Liver (tissue), 9 donors: Measurements from ENCODE around the gene LRPPRC. TPM values are rescaled to one million over a fixed set of nuclear protein-coding genes. Genes with fewer than 3 reads are reported as not detected.

ENCODE experiments used
- DNase-seq: peaks from one replicate; pipeline ENCODE4 v3.0.0-alpha.2; 2017; ENCODE audit warnings: low spot score
- H3K27ac ChIP-seq, 2 donors: one replicate each; pipeline ENCODE4 v1.7.0; 2013; ENCODE audit warnings: inconsistent platforms in 2 of 2, low read length in 2 of 2, control low read depth in 1 of 2, low read depth in 1 of 2, mild to moderate bottlenecking in 1 of 2
- H3K27me3 ChIP-seq, 4 donors: one replicate each; pipeline versions ENCODE4 v1.6.1 to v1.7.0; 2013; ENCODE audit warnings: low read length in 3 of 4, inconsistent platforms in 1 of 4, mild to moderate bottlenecking in 1 of 4, moderate library complexity in 1 of 4; ENCODE audit not compliant: control insufficient read depth in 4 of 4, insufficient read depth in 4 of 4
- H3K36me3 ChIP-seq, 4 donors: one replicate each; pipeline versions ENCODE4 v1.6.1 to v1.7.0; 2013; ENCODE audit warnings: low read length in 3 of 4, mild to moderate bottlenecking in 3 of 4, low read depth in 1 of 4, moderate library complexity in 1 of 4; ENCODE audit not compliant: control insufficient read depth in 4 of 4, insufficient read depth in 3 of 4
- H3K4me1 ChIP-seq, 4 donors: one replicate each; pipeline versions ENCODE4 v1.6.1 to v1.7.0; 2013; ENCODE audit warnings: low read length in 3 of 4, mild to moderate bottlenecking in 3 of 4, moderate library complexity in 1 of 4; ENCODE audit not compliant: control insufficient read depth in 4 of 4, insufficient read depth in 4 of 4
- H3K4me3 ChIP-seq, 3 donors: one replicate each; pipeline versions ENCODE4 v1.6.1 to v1.7.0; 2013; ENCODE audit warnings: low read length in 3 of 3, control low read depth in 1 of 3, low read depth in 1 of 3, mild to moderate bottlenecking in 1 of 3
- H3K9ac ChIP-seq, 2 donors: one replicate each; pipeline ENCODE4 v1.7.0; 2013; ENCODE audit warnings: low read length in 2 of 2, mild to moderate bottlenecking in 2 of 2, moderate library complexity in 2 of 2, control low read depth in 1 of 2, low read depth in 1 of 2
- H3K9me3 ChIP-seq, 4 donors: one replicate each; pipeline versions ENCODE4 v1.6.1 to v1.7.0; 2013; ENCODE audit warnings: low read length in 3 of 4; ENCODE audit not compliant: control insufficient read depth in 4 of 4
- EGR1 ChIP-seq, 2 donors: IDR thresholded peaks; 2 replicates each; pipeline ENCODE4 v1.6.1; 2016 to 2018; ENCODE audit warnings: antibody characterized with exemption in 2 of 2, low read depth in 2 of 2
- FOXA2 ChIP-seq: IDR thresholded peaks from 2 replicates; pipeline ENCODE4 v1.6.1; 2016; ENCODE audit warnings: antibody characterized with exemption
- GABPA ChIP-seq, 2 donors: IDR thresholded peaks in 1 of 2; conservative IDR thresholded peaks in 1 of 2; 2 replicates each; pipeline ENCODE4 v1.6.1; 2016; ENCODE audit warnings: antibody characterized with exemption in 2 of 2, mild to moderate bottlenecking in 1 of 2, moderate library complexity in 1 of 2
- HNF4A ChIP-seq, 2 donors: conservative IDR thresholded peaks; 2 replicates each; pipeline ENCODE4 v1.6.1; 2016; ENCODE audit warnings: antibody characterized with exemption in 2 of 2, mild to moderate bottlenecking in 2 of 2
- HNF4G ChIP-seq: IDR thresholded peaks from 2 replicates; pipeline ENCODE4 v1.6.1; 2016; ENCODE audit warnings: antibody characterized with exemption
- JUND ChIP-seq, 2 donors: IDR thresholded peaks; 2 replicates each; pipeline ENCODE4 v1.6.1; 2016; ENCODE audit warnings: antibody characterized with exemption in 2 of 2
- NR2F2 ChIP-seq: IDR thresholded peaks from 2 replicates; pipeline ENCODE4 v1.6.1; 2016; ENCODE audit warnings: antibody characterized with exemption
- RAD21 ChIP-seq, 2 donors: IDR thresholded peaks; 2 replicates each; pipeline ENCODE4 v1.6.1; 2016; ENCODE audit warnings: antibody characterized with exemption in 2 of 2, mild to moderate bottlenecking in 2 of 2
- RXRA ChIP-seq, 2 donors: IDR thresholded peaks; 2 replicates each; pipeline ENCODE4 v1.6.1; 2017 to 2018; ENCODE audit warnings: antibody characterized with exemption in 2 of 2, mild to moderate bottlenecking in 1 of 2
- SP1 ChIP-seq: IDR thresholded peaks from 2 replicates; pipeline ENCODE4 v1.6.1; 2018; ENCODE audit warnings: antibody characterized with exemption, mild to moderate bottlenecking
- TAF1 ChIP-seq: conservative IDR thresholded peaks from 2 replicates; pipeline ENCODE4 v1.6.1; 2016; ENCODE audit warnings: antibody characterized with exemption, mild to moderate bottlenecking
- WGBS: extraction: QIAGEN DNeasy Blood & Tissue Kit; methylation state at CpG from one replicate; pipeline ENCODE4 v1.1.7; 2013; 5-methylcytosine and 5-hydroxymethylcytosine counted together
- polyA plus RNA-seq, 2 donors: library from polyadenylated mRNA; stranded (reverse) in 1 of 2; unstranded in 1 of 2; fragments of 200-250 nt in 1 of 2; fragments of >200 nt in 1 of 2; fragmentation: Nextera tagmentation in 1 of 2; extraction: Ambion mirVana in 1 of 2; gene quantifications; one replicate each; pipeline versions ENCODE4 v1.2.1 to v1.2.3, GENCODE V29; 2013 to 2015
- total RNA-seq, 2 donors: library from RNA; depleted of rRNA; stranded (reverse); fragments of >200 nt; gene quantifications; one replicate each; pipeline ENCODE4 v1.2.3, GENCODE V29; 2014
- TF ChIP-seq, protein P1 (sequence below): IDR thresholded peaks from 2 replicates; pipeline ENCODE4 v1.6.1; 2016; ENCODE audit warnings: antibody characterized with exemption
- TF ChIP-seq, protein P2 (sequence below): fragments of 150-350 bp; IDR thresholded peaks from 2 replicates; pipeline ENCODE4 v1.5.1; 2017; ENCODE audit warnings: improper control_type of control experiment, low read depth, low read length; ENCODE audit not compliant: missing input control
- TF ChIP-seq, protein P3 (sequence below): IDR thresholded peaks from 2 replicates; pipeline ENCODE4 v1.6.1; 2016; ENCODE audit warnings: antibody characterized with exemption
- TF ChIP-seq, protein P4 (sequence below): IDR thresholded peaks from 2 replicates; pipeline ENCODE4 v1.6.1; 2016; ENCODE audit warnings: antibody characterized with exemption
- TF ChIP-seq, protein P5 (sequence below): IDR thresholded peaks from 2 replicates; pipeline ENCODE4 v1.6.1; 2016; ENCODE audit warnings: antibody characterized with exemption, mild to moderate bottlenecking
- donor health status: healthy.
- donor health status: healthy.
- donor health status: healthy.
- donor health status: healthy.
- donor health status: healthy.

Gene LRPPRC
- total and polyA plus RNA-seq, 4 donors, result 24.5 to 62.3 (median 34.4) TPM

DNA sequence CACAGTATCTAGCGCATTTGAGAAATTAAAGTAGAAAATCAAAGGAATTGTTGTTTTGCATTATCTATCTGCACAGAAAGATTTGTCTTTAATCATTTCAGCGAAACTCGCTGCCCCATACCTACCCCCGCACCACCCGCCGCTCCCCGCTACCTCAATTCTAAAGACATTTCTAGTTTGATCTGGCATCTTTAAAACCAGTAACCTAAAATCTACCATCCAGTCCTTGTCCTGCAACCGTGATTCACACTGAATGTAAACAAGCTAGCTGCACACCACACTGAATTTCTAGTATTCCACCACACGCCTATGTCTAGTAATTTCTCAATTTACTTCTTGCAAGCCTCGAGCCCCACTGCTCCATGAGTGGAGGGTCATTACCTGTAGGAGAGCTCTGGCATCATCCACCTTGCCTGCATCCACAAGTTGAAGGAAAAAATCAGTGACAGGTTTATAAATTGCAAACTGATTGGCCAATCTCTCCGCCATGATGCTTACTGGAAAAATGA, 96.9 kb downstream of the LRPPRC start:
- TF ChIP-seq RXRA (IDR thresholded peaks at IDR 0.05), result peak in 1 of 2 donors; percentile 0
- no peak for TF ChIP-seq NR2F2
- Histone ChIP-seq H3K4me1 (peaks cover 2 to 19% (median 10%) of the 10 kb centered on the region in 4 donors), H3K36me3 (peaks cover 4 to 19% (median 10%) of the 10 kb centered on the region in 4 donors), H3K4me3 (no peak overlapping the region), H3K27ac (peak overlapping the region in 1 of 2 donors; percentile 44), H3K27me3 (no peaks in the 10 kb centered on the region), H3K9ac (no peak overlapping the region), H3K9me3 (no peaks in the 10 kb centered on the region)
- no peak for DNase-seq
- WGBS, result 85% methylated on average over 11 of the region's 11 CpGs

DNA sequence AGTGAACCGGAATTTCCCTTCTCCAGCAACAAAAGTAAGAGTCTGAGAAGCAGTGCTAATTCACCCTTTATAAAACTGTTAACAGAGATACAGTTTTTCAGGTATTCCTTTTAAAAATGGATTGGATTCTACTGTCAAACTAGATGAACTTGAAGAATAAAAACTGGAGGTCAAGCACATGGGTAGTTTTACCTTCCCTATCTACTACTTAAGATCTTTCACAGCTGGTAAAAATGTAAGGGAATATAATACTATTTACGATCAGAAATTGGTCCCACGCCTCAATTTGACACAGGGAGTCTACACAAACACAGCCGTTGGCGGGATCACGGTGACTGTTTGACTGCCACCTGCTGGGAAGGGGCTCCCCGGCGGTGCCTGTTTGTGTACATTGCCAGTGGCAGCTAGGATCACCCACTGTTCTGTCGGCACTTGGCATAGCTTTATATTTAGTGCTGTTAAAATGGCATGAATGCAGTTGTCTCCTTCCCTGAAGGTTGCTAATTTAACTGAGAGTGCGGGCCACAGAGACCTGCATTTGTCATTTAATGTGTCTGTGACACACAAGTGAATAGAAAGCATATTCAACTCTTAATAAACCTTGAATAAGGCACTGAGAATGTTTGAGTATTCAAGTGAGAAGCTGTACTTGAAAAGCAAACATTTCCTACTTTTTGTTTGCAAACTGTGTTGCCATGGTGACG, 97.5 kb downstream of the LRPPRC start:
- H3K27ac ChIP-seq, result peak overlapping the region; percentile 1 to 44
- DNase-seq, result no peak
- H3K36me3 ChIP-seq, result peaks cover 6 to 22% (median 13%) of the 10 kb centered on the region in 4 donors
- H3K4me1 ChIP-seq, result peaks cover 2 to 19% (median 10%) of the 10 kb centered on the region in 4 donors
- peak overlapping the region in 1 of 2 donors; percentile 1 for H3K9ac ChIP-seq
- H3K9me3 ChIP-seq, result no peaks in the 10 kb centered on the region
- 34% methylated on average over 11 of the region's 11 CpGs for WGBS
- H3K4me3 ChIP-seq, result no peak overlapping the region
- no peaks in the 10 kb centered on the region for H3K27me3 ChIP-seq
- TF ChIP-seq JUND (IDR thresholded peaks at IDR 0.05) (no peak), FOXA2 (peak; percentile 38), RXRA (IDR thresholded peaks at IDR 0.05) (peak in 1 of 2 donors; percentile 10), RAD21 (IDR thresholded peaks at IDR 0.05) (peak; percentile 63 to 68)
- TF ChIP-seq, protein P1, sequence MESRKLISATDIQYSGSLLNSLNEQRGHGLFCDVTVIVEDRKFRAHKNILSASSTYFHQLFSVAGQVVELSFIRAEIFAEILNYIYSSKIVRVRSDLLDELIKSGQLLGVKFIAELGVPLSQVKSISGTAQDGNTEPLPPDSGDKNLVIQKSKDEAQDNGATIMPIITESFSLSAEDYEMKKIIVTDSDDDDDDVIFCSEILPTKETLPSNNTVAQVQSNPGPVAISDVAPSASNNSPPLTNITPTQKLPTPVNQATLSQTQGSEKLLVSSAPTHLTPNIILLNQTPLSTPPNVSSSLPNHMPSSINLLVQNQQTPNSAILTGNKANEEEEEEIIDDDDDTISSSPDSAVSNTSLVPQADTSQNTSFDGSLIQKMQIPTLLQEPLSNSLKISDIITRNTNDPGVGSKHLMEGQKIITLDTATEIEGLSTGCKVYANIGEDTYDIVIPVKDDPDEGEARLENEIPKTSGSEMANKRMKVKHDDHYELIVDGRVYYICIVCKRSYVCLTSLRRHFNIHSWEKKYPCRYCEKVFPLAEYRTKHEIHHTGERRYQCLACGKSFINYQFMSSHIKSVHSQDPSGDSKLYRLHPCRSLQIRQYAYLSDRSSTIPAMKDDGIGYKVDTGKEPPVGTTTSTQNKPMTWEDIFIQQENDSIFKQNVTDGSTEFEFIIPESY, result no peak
- TF ChIP-seq, protein P2, sequence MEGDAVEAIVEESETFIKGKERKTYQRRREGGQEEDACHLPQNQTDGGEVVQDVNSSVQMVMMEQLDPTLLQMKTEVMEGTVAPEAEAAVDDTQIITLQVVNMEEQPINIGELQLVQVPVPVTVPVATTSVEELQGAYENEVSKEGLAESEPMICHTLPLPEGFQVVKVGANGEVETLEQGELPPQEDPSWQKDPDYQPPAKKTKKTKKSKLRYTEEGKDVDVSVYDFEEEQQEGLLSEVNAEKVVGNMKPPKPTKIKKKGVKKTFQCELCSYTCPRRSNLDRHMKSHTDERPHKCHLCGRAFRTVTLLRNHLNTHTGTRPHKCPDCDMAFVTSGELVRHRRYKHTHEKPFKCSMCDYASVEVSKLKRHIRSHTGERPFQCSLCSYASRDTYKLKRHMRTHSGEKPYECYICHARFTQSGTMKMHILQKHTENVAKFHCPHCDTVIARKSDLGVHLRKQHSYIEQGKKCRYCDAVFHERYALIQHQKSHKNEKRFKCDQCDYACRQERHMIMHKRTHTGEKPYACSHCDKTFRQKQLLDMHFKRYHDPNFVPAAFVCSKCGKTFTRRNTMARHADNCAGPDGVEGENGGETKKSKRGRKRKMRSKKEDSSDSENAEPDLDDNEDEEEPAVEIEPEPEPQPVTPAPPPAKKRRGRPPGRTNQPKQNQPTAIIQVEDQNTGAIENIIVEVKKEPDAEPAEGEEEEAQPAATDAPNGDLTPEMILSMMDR, result peak; percentile 41

DNA sequence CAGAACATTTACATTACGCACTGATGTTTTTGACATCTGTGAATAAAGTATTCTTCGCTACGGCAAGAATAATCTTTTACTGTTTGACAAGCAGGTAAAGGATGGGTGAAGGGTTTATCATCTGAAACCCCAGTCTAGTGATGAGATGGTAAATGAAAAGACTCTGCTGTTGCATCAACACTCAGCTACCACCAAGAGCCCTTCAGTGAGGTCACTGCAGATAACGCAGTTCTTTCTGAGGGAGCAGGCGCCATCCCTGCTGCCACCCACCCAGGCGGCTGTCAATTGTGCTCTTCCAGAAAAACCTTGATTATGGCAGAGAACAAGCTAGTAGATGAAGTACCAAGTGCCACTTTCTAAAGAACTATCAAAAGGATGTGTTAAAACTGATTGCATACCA, 98.3 kb downstream of the LRPPRC start:
- no peak for DNase-seq
- no peaks in the 10 kb centered on the region for H3K27me3 ChIP-seq
- no peak overlapping the region for H3K4me3 ChIP-seq
- 97% methylated on average over 6 of the region's 6 CpGs for WGBS
- H3K9me3 ChIP-seq, result no peaks in the 10 kb centered on the region
- H3K9ac ChIP-seq, result no peak overlapping the region
- H3K36me3 ChIP-seq, result peaks cover 8 to 30% (median 18%) of the 10 kb centered on the region in 4 donors
- peaks cover 2 to 19% (median 10%) of the 10 kb centered on the region in 4 donors for H3K4me1 ChIP-seq
- no peak overlapping the region for H3K27ac ChIP-seq
- TF ChIP-seq, protein P3, sequence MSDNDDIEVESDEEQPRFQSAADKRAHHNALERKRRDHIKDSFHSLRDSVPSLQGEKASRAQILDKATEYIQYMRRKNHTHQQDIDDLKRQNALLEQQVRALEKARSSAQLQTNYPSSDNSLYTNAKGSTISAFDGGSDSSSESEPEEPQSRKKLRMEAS, result no peak
- TF ChIP-seq EGR1 (IDR thresholded peaks at IDR 0.05; ENCODE audit: low read depth in 2 of 2), result no peak
- no peak for TF ChIP-seq NR2F2
- no peak for TF ChIP-seq HNF4G
- TF ChIP-seq, protein P4, sequence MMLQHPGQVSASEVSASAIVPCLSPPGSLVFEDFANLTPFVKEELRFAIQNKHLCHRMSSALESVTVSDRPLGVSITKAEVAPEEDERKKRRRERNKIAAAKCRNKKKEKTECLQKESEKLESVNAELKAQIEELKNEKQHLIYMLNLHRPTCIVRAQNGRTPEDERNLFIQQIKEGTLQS, result no peak
- TF ChIP-seq FOXA2, result no peak
- no peak for TF ChIP-seq SP1
- TF ChIP-seq TAF1, result no peak
- TF ChIP-seq, protein P2, result no peak
- TF ChIP-seq, protein P5, sequence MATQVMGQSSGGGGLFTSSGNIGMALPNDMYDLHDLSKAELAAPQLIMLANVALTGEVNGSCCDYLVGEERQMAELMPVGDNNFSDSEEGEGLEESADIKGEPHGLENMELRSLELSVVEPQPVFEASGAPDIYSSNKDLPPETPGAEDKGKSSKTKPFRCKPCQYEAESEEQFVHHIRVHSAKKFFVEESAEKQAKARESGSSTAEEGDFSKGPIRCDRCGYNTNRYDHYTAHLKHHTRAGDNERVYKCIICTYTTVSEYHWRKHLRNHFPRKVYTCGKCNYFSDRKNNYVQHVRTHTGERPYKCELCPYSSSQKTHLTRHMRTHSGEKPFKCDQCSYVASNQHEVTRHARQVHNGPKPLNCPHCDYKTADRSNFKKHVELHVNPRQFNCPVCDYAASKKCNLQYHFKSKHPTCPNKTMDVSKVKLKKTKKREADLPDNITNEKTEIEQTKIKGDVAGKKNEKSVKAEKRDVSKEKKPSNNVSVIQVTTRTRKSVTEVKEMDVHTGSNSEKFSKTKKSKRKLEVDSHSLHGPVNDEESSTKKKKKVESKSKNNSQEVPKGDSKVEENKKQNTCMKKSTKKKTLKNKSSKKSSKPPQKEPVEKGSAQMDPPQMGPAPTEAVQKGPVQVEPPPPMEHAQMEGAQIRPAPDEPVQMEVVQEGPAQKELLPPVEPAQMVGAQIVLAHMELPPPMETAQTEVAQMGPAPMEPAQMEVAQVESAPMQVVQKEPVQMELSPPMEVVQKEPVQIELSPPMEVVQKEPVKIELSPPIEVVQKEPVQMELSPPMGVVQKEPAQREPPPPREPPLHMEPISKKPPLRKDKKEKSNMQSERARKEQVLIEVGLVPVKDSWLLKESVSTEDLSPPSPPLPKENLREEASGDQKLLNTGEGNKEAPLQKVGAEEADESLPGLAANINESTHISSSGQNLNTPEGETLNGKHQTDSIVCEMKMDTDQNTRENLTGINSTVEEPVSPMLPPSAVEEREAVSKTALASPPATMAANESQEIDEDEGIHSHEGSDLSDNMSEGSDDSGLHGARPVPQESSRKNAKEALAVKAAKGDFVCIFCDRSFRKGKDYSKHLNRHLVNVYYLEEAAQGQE, result no peak
- no peak for TF ChIP-seq HNF4A (conservative IDR thresholded peaks at IDR 0.05)
- TF ChIP-seq GABPA (IDR thresholded peaks at IDR 0.05 in 1 of 2, conservative IDR thresholded peaks at IDR 0.05 in 1 of 2), result no peak
- no peak for TF ChIP-seq JUND (IDR thresholded peaks at IDR 0.05)
